AG04450 (cell line): ENCODE measurements around the gene RNF32. TPM values are rescaled to one million over a fixed set of nuclear protein-coding genes. Genes with fewer than 3 reads are reported as not detected.
A peak's percentile ranks its signal among the peaks of the same experiment; 100 is the strongest.

Source experiments
- CTCF ChIA-PET: fragments of 300-600, 350-600 bp; formaldehyde crosslinking; extraction: SDS; loops from one replicate; lab custom pipeline; 2022; ENCODE audit warnings: antibody characterized with exemption, inconsistent platforms; lab: Charles Lee
- POLR2A ChIA-PET: fragments of 350-600 bp; formaldehyde crosslinking; extraction: SDS; loops from one replicate; lab custom pipeline; 2021; ENCODE audit warnings: antibody characterized with exemption, inconsistent platforms; lab: Yijun Ruan, JAX
- DNase-seq: peaks from one replicate; pipeline ENCODE4 v3.0.0-alpha.2; 2011; ENCODE audit warnings: low read depth, low spot score
- H3K27ac ChIP-seq: one replicate; pipeline ENCODE4 v1.5.1; 2012; ENCODE audit warnings: low read depth, low read length, control low read depth
- H3K27me3 ChIP-seq: one replicate; pipeline ENCODE4 v1.6.0; 2012; ENCODE audit warnings: low read length; ENCODE audit not compliant: control insufficient read depth, insufficient read depth
- H3K4me3 ChIP-seq: 2 replicates; pipeline ENCODE4 v1.5.1; 2011; ENCODE audit warnings: mild to moderate bottlenecking, low read depth, low read length, control low read depth
- H3K9me3 ChIP-seq: 2 replicates; pipeline ENCODE4 v1.5.1; 2012; ENCODE audit warnings: low read length; ENCODE audit not compliant: control insufficient read depth, insufficient read depth
- polyA minus RNA-seq: library from RNA; depleted of rRNA, polyadenylated mRNA; stranded (reverse); fragments of >200 nt; gene quantifications from 2 replicates; pipeline ENCODE4 v1.2.3, GENCODE V29; 2011; rRNA and poly(A)+ RNA removed
- polyA plus RNA-seq: library from polyadenylated mRNA; depleted of rRNA; stranded (reverse); fragments of >200 nt; gene quantifications from 2 replicates; pipeline ENCODE4 v1.2.3, GENCODE V29; 2011; rRNA removed
- TF ChIP-seq, protein P1 (sequence below): IDR thresholded peaks from 2 replicates; pipeline ENCODE4 v1.5.1; 2011; ENCODE audit warnings: low read depth, low read length, control low read depth, inconsistent platforms

The RNF32 gene
- polyA plus RNA-seq: 0.98 and 1.3 TPM in 2 replicates
- 0.65 TPM in 1 of 2 replicates, not detected in the other for polyA minus RNA-seq

GRCh38 chr7:156640257-156640948 is at the start of gene RNF32:
Gene RNF32 (plus strand): TSS chr7:156640774. CDS start chr7:156643878, 3,104 bp downstream.
- POLR2A ChIA-PET: interaction anchor here (0.9 kb wide), 1 partner anchor 12 kb away, joined by 3 read pairs; no protein-coding TSS in a partner anchor

GRCh38 chr7:156592155-156592884 is 48.3 kb upstream of the RNF32 start:
- Histone ChIP-seq H3K27me3 (no peaks in the 10 kb centered on the region), H3K27ac (no peak overlapping the region), H3K4me3 (no peak overlapping the region), H3K9me3 (no peaks in the 10 kb centered on the region; the same call in 1 of the 2 replicates)
- DNase-seq: no peak
- TF ChIP-seq, protein P1, sequence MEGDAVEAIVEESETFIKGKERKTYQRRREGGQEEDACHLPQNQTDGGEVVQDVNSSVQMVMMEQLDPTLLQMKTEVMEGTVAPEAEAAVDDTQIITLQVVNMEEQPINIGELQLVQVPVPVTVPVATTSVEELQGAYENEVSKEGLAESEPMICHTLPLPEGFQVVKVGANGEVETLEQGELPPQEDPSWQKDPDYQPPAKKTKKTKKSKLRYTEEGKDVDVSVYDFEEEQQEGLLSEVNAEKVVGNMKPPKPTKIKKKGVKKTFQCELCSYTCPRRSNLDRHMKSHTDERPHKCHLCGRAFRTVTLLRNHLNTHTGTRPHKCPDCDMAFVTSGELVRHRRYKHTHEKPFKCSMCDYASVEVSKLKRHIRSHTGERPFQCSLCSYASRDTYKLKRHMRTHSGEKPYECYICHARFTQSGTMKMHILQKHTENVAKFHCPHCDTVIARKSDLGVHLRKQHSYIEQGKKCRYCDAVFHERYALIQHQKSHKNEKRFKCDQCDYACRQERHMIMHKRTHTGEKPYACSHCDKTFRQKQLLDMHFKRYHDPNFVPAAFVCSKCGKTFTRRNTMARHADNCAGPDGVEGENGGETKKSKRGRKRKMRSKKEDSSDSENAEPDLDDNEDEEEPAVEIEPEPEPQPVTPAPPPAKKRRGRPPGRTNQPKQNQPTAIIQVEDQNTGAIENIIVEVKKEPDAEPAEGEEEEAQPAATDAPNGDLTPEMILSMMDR: no peak
- ChIA-PET CTCF (no interaction called here), POLR2A (no interaction called here)

More at GRCh38 chr7:156640257-156640948, at the start of gene RNF32:
- Histone ChIP-seq H3K4me3 (peak within 1 kb of the TSS; percentile 78), H3K27ac (peak within 1 kb of the TSS; percentile 68), H3K27me3 (no peaks in the 10 kb centered on the region), H3K9me3 (peaks cover 8% of the 10 kb centered on the region)
- peak; percentile 76 for DNase-seq
- CTCF ChIA-PET: interaction anchor here (0.6 to 1.3 kb wide), 4 partner anchors 9 to 835 kb away, joined by 3 to 9 read pairs (median 4); no protein-coding TSS in a partner anchor
- TF ChIP-seq, protein P1: no peak

- H3K9me3 ChIP-seq: no peaks in the 10 kb centered on the region; the same call in 1 of the 2 replicates
- TF ChIP-seq, protein P1: no peak
- no peak for DNase-seq
- POLR2A ChIA-PET: no interaction called here
- CTCF ChIA-PET: no interaction called here
- no peak overlapping the region for H3K27ac ChIP-seq
- H3K4me3 ChIP-seq: no peak overlapping the region
- H3K27me3 ChIP-seq: no peaks in the 10 kb centered on the region
These were observed 46.1 kb upstream of the RNF32 start for GRCh38 chr7:156594283-156595080.

- peaks cover 8% of the 10 kb centered on the region; the same call in 1 of the 2 replicates for H3K9me3 ChIP-seq
- POLR2A ChIA-PET: no interaction called here
- TF ChIP-seq, protein P1: no peak
- no peak for DNase-seq
- CTCF ChIA-PET: no interaction called here
- no peak overlapping the region for H3K27ac ChIP-seq
- no peaks in the 10 kb centered on the region for H3K27me3 ChIP-seq
- H3K4me3 ChIP-seq: no peak overlapping the region
These were observed 40.1 kb upstream of the RNF32 start for GRCh38 chr7:156600496-156600895.
